ENCODE data around the gene TACC3.

TACC3 gene

DNA sequence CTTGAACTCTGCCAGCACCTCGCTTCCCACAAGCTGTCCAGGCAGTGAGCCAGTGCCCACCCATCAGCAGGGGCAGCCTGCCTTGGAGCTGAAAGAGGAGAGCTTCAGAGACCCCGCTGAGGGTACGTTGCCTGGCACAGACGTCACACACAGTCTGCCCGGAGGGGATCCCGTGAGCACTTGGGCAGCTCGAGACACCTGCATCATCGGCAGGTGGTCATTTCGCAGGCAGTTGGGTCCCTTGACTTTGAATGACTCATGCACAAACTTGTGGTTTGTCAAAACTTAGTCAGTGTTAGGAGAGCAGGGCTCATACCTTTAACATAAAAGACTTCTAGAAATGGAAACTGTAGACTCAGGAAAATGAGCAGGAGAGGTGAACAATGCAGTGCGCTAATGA is 9.9 kb downstream of the TACC3 start:
- TF ChIP-seq, protein P1, sequence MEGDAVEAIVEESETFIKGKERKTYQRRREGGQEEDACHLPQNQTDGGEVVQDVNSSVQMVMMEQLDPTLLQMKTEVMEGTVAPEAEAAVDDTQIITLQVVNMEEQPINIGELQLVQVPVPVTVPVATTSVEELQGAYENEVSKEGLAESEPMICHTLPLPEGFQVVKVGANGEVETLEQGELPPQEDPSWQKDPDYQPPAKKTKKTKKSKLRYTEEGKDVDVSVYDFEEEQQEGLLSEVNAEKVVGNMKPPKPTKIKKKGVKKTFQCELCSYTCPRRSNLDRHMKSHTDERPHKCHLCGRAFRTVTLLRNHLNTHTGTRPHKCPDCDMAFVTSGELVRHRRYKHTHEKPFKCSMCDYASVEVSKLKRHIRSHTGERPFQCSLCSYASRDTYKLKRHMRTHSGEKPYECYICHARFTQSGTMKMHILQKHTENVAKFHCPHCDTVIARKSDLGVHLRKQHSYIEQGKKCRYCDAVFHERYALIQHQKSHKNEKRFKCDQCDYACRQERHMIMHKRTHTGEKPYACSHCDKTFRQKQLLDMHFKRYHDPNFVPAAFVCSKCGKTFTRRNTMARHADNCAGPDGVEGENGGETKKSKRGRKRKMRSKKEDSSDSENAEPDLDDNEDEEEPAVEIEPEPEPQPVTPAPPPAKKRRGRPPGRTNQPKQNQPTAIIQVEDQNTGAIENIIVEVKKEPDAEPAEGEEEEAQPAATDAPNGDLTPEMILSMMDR (IDR thresholded peaks at IDR 0.05): no peak

GRCh38 chr4:1732911-1733310 is 11.6 kb downstream of the TACC3 start:
- TF ChIP-seq, protein P1 (IDR thresholded peaks at IDR 0.05): no peak

DNA sequence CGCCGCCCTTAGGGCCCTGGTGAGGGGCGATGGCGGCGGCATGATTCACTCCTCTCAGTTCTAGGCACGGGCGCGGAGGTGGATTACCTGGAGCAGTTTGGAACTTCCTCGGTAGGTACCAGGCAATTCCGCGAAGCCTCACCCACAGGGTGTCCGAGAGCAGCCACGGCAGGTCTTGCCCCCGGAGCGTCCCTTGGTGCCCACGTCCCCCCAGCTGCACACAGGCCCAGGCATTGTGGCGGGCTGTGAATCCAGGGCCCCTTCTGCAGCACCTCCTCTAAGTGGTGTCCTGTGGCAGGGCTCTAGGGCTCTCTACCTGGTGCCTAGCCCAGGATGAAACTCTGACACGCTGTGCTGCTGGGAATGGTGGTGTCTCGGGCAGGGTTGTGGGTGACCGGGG is 13.9 kb downstream of the TACC3 start:
- TF ChIP-seq, protein P1 (IDR thresholded peaks at IDR 0.05): no peak

DNA sequence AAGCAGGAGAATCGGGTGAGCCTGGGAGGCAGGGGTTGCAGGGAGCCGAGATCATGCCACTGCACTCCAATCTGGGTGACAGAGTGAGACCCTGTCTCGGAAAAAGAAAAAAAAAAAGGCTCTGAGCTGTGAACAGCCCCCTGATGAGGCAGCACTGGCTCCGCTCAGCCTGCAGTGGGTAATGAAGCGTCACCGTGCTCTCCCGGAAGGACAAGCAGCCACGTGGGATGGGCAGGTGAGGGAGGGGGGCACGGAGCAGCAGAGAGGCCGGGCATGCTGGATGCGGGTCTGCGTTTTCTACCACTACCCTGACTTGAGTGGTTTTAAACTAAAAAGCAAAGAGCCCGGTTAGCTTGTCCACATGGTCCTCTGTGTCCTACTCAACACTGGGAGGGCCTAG is 15.5 kb downstream of the TACC3 start:
- TF ChIP-seq, protein P1 (IDR thresholded peaks at IDR 0.05): no peak

GRCh38 chr4:1737666-1738065 is 16.3 kb downstream of the TACC3 start:
- TF ChIP-seq, protein P1 (IDR thresholded peaks at IDR 0.05): no peak

DNA sequence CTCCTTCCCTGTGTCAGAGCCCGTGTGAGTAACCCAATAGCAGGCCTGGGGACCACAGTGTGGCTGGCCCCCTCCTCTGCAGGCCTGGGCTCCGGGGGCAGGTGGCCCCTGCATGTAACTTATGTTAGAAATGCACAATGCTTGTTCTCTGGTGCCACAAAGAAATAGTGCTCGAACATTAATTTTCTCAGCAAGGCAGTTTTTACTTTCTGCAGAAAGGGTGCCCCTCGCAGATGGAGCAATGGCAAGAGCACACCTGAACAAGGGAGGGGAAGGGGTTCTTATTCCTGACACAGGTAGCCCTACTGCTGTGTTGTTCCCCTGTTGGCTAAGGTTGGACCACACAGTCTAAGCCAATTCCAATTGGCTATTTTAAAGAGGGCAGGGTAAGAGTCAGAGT is 17.1 kb downstream of the TACC3 start:
- TF ChIP-seq, protein P1 (IDR thresholded peaks at IDR 0.05): no peak

- TF ChIP-seq, protein P1 (IDR thresholded peaks at IDR 0.05): no peak
Measured at GRCh38 chr4:1739358-1739757, 18.0 kb downstream of the TACC3 start.

- TF ChIP-seq, protein P1 (IDR thresholded peaks at IDR 0.05): no peak
Measured at GRCh38 chr4:1740021-1740545, 18.8 kb downstream of the TACC3 start.
